ENCODE data around the gene WDR48.
"Not testable (repeated sequence)": the region's sequence is repeated elsewhere in the genome, so short reads cannot be mapped to it uniquely, and the experiment has no call there.

WDR48 gene

GRCh38 chr3:39051649-39052561, at the start of gene WDR48, which contains the start of gene SCN11A:
WDR48 (plus strand) TSS chr3:39052016; CDS start chr3:39052026, 10 bp downstream.
SCN11A (minus strand) TSS chr3:39051944; CDS start chr3:38950362, 101,582 bp downstream.
- DNase-seq, result peak; percentile 95

- no peak for DNase-seq
These were observed 46.5 kb upstream of the WDR48 start for GRCh38 chr3:39005295-39005694.

GRCh38 chr3:39011191-39011736, 40.6 kb upstream of the WDR48 start:
- DNase-seq, result no peak

GRCh38 chr3:39013289-39013688, 38.5 kb upstream of the WDR48 start:
- no peak for DNase-seq

- no peak for DNase-seq
These were observed 37.8 kb upstream of the WDR48 start for GRCh38 chr3:39013921-39014509.

- DNase-seq, result no peak
These were observed 36.4 kb upstream of the WDR48 start for GRCh38 chr3:39015418-39015817.

GRCh38 chr3:39019299-39019698, 32.5 kb upstream of the WDR48 start:
- no peak for DNase-seq

GRCh38 chr3:39021029-39021428, 30.8 kb upstream of the WDR48 start:
- no peak for DNase-seq

- DNase-seq, result no peak
These were observed 30.1 kb upstream of the WDR48 start for GRCh38 chr3:39021465-39022285.

GRCh38 chr3:39022286-39022630, 29.6 kb upstream of the WDR48 start:
- DNase-seq, result no peak

- DNase-seq, result no peak
These were observed 27.3 kb upstream of the WDR48 start for GRCh38 chr3:39024497-39024896.

- no peak for DNase-seq
These were observed 26.4 kb upstream of the WDR48 start for GRCh38 chr3:39025222-39025970.

GRCh38 chr3:39028546-39028945, 23.3 kb upstream of the WDR48 start:
- DNase-seq, result no peak

- DNase-seq, result no peak
These were observed 22.3 kb upstream of the WDR48 start for GRCh38 chr3:39029556-39029955.

GRCh38 chr3:39038165-39038564, 13.7 kb upstream of the WDR48 start:
- no peak for DNase-seq

GRCh38 chr3:39050029-39050428, 1.8 kb upstream of the WDR48 start:
- DNase-seq, result no peak

- peak; percentile 17 for DNase-seq
These were observed 767 bp downstream of the WDR48 start for GRCh38 chr3:39052583-39052982.

- no peak for DNase-seq
These were observed 1.9 kb downstream of the WDR48 start for GRCh38 chr3:39053696-39054095.

GRCh38 chr3:39056151-39056550, 4.3 kb downstream of the WDR48 start:
- DNase-seq, result no peak

- not testable (repeated sequence) for DNase-seq
These were observed 9.4 kb downstream of the WDR48 start for GRCh38 chr3:39061228-39061627.

GRCh38 chr3:39062180-39062579, 10.4 kb downstream of the WDR48 start:
- DNase-seq, result no peak

- no peak for DNase-seq
These were observed 11.3 kb downstream of the WDR48 start for GRCh38 chr3:39063143-39063542.

All from activated CD4-positive, alpha-beta T cell treated with anti-CD3 and anti-CD28 coated beads for 48 hours (primary cell).